Stimulated activated CD8-positive, alpha-beta memory T cell treated with anti-CD3 and anti-CD28 coated beads, Interleukin-15, amount 100 ng/mL, for 48 hours (primary cell): Measurements from ENCODE around the gene OR4C16.

Experiments
- DNase-seq, 2 donors: peaks; one replicate each; pipeline ENCODE4 v3.0.0-alpha.2; 2020; ENCODE audit warnings: low read depth in 2 of 2

OR4C16 gene

GRCh38 chr11:55571828-55572227 is at the start of gene OR4C16:
OR4C16 (plus strand) TSS chr11:55572128; CDS start chr11:55572128, 0 bp downstream.
- DNase-seq: no peak

DNA sequence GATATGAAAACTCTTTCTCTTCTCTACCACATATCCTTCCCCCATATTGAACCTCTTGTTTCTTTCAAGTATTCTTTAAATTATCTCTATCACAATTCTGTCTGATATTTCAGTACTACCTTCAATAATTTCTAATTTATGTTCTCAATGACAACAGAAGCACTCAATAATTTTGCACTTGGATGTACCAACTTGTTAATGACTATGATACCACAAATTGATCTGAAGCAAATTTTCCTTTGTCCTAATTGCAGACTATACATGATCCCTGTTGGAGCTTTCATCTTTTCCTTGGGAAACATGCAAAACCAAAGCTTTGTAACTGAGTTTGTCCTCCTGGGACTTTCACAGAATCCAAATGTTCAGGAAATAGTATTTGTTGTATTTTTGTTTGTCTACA is 17.8 kb upstream of the OR4C16 start, which contains the start of gene OR4C15:
OR4C15 (plus strand) TSS at position 301 of the 400 bp plus-strand sequence; CDS start at position 301, 0 bp downstream.
- DNase-seq: no peak

DNA sequence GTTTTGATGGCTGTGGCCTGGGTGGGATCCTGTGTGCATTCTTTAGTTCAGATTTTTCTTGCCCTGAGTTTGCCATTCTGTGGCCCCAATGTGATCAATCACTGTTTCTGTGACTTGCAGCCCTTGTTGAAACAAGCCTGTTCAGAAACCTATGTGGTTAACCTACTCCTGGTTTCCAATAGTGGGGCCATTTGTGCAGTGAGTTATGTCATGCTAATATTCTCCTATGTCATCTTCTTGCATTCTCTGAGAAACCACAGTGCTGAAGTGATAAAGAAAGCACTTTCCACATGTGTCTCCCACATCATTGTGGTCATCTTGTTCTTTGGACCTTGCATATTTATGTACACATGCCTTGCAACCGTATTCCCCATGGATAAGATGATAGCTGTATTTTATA is 620 bp downstream of the OR4C16 start:
- no peak for DNase-seq

GRCh38 chr11:55607545-55607944 is 35.6 kb downstream of the OR4C16 start, which contains the start of gene OR4C11:
OR4C11 (minus strand) TSS chr11:55607645; CDS start chr11:55604373, 3,272 bp downstream.
- no peak for DNase-seq
